Small intestine (tissue), 7 donors: ENCODE results near the gene SOX6. TPM values are rescaled to one million over a fixed set of nuclear protein-coding genes. Genes with fewer than 3 reads are reported as not detected.

Experiments used
- DNase-seq, 2 donors: peaks; one replicate each; pipeline versions ENCODE4 v3.0.0 to v3.0.0-alpha.2; 2013
- FAIRE-seq: peaks from 2 replicates; lab custom pipeline; 2012; peaks lifted over from hg19 to GRCh38; lab: Jason Lieb, UNC
- H3K27ac ChIP-seq, 3 donors: one replicate each; pipeline ENCODE4 v1.5.1; 2013; ENCODE audit warnings: low read length in 2 of 3, mild to moderate bottlenecking in 2 of 3, control low read depth in 1 of 3, inconsistent platforms in 1 of 3, low read depth in 1 of 3, moderate library complexity in 1 of 3
- H3K27me3 ChIP-seq, 3 donors: one replicate each; pipeline ENCODE4 v1.6.1; 2013; ENCODE audit warnings: low read length in 3 of 3, inconsistent platforms in 1 of 3; ENCODE audit not compliant: control insufficient read depth in 3 of 3, insufficient read depth in 3 of 3
- H3K36me3 ChIP-seq, 3 donors: one replicate each; pipeline ENCODE4 v1.6.1; 2013; ENCODE audit warnings: low read length in 3 of 3, inconsistent platforms in 1 of 3, low read depth in 1 of 3, mild to moderate bottlenecking in 1 of 3, moderate library complexity in 1 of 3; ENCODE audit not compliant: control insufficient read depth in 3 of 3, insufficient read depth in 2 of 3
- H3K4me1 ChIP-seq, 3 donors: one replicate each; pipeline ENCODE4 v1.6.1; 2013; ENCODE audit warnings: low read length in 2 of 3, inconsistent platforms in 1 of 3, low read depth in 1 of 3, mild to moderate bottlenecking in 1 of 3, moderate library complexity in 1 of 3; ENCODE audit not compliant: control insufficient read depth in 3 of 3, insufficient read depth in 2 of 3
- H3K4me3 ChIP-seq, 3 donors: one replicate each; pipeline ENCODE4 v1.5.1; 2013; ENCODE audit warnings: low read length in 3 of 3, control low read depth in 1 of 3, inconsistent platforms in 1 of 3, low read depth in 1 of 3, mild to moderate bottlenecking in 1 of 3, moderate library complexity in 1 of 3
- H3K9me3 ChIP-seq, 2 donors: one replicate each; pipeline ENCODE4 v1.6.1; 2013; ENCODE audit warnings: low read depth in 1 of 2, low read length in 1 of 2; ENCODE audit not compliant: control insufficient read depth in 2 of 2, insufficient read depth in 1 of 2
- WGBS, 3 donors: extraction: QIAGEN DNeasy Blood & Tissue Kit; methylation state at CpG; one replicate each; pipeline ENCODE4 v1.1.7; 2013; 5-methylcytosine and 5-hydroxymethylcytosine counted together
- polyA plus RNA-seq, 4 donors: library from polyadenylated mRNA; stranded (reverse) in 3 of 4; unstranded in 1 of 4; fragments of 200-250 nt in 3 of 4; fragments of 120-200 nt in 1 of 4; gene quantifications; one replicate each; pipeline versions ENCODE4 v1.2.1 to v1.2.3, GENCODE V29; 2013
- donor health status: healthy with polysubstance abuse.
- donor health status: control.
- donor health status: control.
- donor health status: Bipolar disorder and iron deficiency.
- donor health status: healthy.

The SOX6 gene
- polyA plus RNA-seq, 4 donors = 4.6 to 52.4 (median 7.7) TPM

DNA sequence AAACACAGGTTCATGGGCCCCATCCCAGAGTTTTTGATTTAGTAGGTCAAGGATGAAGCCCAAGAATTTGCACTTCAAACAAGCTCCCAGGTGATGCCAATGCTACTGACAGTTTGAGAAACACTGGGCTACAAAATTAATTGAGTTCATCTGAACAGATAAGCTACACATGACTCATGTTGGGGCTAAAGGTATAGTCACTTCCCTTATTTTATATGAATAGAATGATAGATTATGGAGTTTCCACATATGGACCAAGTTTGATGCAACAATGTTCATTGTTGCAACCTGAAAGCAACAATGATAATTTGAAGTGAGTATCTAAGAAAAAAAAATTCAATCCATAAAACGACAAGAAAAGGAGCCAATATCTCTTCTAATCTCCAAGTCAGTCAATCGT, 54.9 kb downstream of the SOX6 start:
- Histone ChIP-seq H3K9me3 (no peaks in the 10 kb centered on the region), H3K36me3 (no peaks in the 10 kb centered on the region), H3K4me3 (no peak overlapping the region), H3K27me3 (no peaks in the 10 kb centered on the region), H3K27ac (no peak overlapping the region), H3K4me1 (peaks cover 0 to 2% (median 0%) of the 10 kb centered on the region in 3 donors)
- WGBS, 3 donors = 74 to 87% (median 84%) methylated on average over 2 of the region's 2 CpGs
- DNase-seq (peak in 1 of 2 donors; percentile 52), FAIRE-seq (no peak)

DNA sequence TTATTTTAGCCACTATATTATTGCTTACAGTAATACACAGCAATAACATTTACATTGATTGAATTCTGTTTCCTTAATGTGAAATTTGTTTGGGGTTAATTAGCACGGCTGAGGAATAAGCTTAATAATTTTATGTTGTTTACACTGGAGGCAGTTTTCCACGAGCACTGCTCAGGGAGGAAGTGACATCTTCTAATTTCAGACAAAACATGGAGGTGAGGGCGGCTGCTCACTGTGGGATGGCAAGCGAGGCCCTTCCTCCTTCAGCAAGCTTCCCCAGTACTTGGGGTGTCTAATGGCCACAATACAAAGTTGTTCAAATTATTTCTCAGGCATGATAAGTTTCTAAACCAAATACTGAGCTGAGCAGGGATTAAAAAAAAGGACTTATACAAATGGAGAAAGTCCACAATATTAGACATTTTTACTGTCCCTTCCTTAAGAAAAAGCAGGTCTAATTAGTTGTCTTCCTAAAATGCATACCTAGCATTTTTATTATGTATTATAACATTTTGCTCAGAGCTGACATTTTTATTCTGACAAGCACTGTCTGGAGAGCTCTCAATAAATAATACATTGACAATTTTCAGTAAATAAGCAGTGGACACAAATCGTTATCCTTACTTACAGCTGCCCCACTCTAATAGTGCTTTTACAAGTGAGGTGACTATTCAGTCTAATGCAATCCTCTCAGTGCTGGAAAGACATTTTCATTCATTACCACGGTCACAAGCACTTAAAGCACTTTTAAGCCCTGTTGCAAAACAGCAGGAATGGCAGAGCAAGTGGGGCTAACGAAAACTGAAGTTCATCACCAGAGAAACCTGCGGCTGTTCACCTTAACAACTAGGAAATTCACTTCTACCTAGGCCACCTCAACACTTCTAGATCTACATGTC, 56.2 kb downstream of the SOX6 start:
- peaks cover 0 to 2% (median 0%) of the 10 kb centered on the region in 3 donors for H3K4me1 ChIP-seq
- WGBS, 3 donors = 54 to 67% (median 61%) methylated on average over 8 of the region's 8 CpGs
- H3K4me3 ChIP-seq = no peak overlapping the region
- no peak overlapping the region for H3K27ac ChIP-seq
- H3K36me3 ChIP-seq = no peaks in the 10 kb centered on the region
- no peak for DNase-seq
- no peaks in the 10 kb centered on the region for H3K9me3 ChIP-seq
- H3K27me3 ChIP-seq = no peaks in the 10 kb centered on the region
- no peak for FAIRE-seq

- FAIRE-seq = no peak
- Histone ChIP-seq H3K9me3 (no peaks in the 10 kb centered on the region), H3K36me3 (no peaks in the 10 kb centered on the region), H3K27ac (no peak overlapping the region), H3K27me3 (no peaks in the 10 kb centered on the region), H3K4me3 (no peak overlapping the region), H3K4me1 (peaks cover 0 to 2% (median 0%) of the 10 kb centered on the region in 3 donors)
- DNase-seq = no peak
- 32 to 63% (median 46%) methylated on average over 4 of the region's 4 CpGs for WGBS, 3 donors
Observed at GRCh38 chr11:16299390-16299789, 57.0 kb downstream of the SOX6 start.

- Histone ChIP-seq H3K4me1 (peaks cover 0 to 5% (median 2%) of the 10 kb centered on the region in 3 donors), H3K9me3 (no peaks in the 10 kb centered on the region), H3K27ac (no peak overlapping the region), H3K36me3 (no peaks in the 10 kb centered on the region), H3K4me3 (no peak overlapping the region), H3K27me3 (no peaks in the 10 kb centered on the region)
- 79 to 82% (median 79%) methylated on average over 3 of the region's 3 CpGs for WGBS, 3 donors
- FAIRE-seq (no peak), DNase-seq (no peak)
Observed at GRCh38 chr11:16297332-16297731, 59.0 kb downstream of the SOX6 start.

DNA sequence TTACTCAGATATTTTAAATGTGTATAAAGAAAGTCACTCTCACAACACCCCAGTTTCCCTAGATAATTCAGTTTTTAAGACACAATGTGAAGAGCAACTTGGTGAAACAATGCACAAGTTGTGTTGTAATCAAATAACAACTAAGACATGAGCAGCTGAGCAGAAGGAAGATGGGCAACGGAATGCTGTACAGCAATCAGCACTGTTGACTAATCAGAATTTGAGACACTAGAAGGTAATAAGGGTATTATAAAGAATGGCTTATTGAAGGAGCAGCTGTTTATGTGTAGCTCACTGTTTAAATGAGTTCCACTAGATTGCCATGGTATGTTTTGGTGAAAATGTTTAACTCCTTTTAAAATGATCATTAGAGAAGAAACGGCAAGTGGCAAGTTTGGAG, 60.1 kb downstream of the SOX6 start:
- no peak overlapping the region for H3K27ac ChIP-seq
- FAIRE-seq (no peak), DNase-seq (no peak)
- peaks cover 0 to 5% (median 2%) of the 10 kb centered on the region in 3 donors for H3K4me1 ChIP-seq
- 65 to 79% (median 70%) methylated on average over 2 of the region's 2 CpGs for WGBS, 3 donors
- no peaks in the 10 kb centered on the region for H3K27me3 ChIP-seq
- H3K36me3 ChIP-seq = no peaks in the 10 kb centered on the region
- H3K9me3 ChIP-seq = no peaks in the 10 kb centered on the region
- no peak overlapping the region for H3K4me3 ChIP-seq

DNA sequence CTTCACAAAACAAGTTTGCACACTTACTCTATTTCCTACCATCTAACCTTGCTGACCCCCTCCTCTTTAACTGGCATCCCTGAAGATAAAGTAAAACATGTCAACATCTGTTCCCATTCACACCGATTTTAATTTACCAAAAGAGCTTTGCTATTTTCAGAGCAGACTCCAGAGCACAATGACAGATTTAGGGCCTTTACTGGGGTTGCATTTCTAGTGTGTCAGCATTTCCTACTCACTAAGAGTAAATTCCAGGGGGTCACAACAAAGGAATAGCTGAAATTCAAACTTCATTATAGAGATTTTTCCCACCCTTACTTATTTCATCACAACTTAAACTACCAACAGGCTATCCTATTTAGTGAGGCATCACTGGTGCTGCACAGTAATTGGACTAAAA, 60.8 kb downstream of the SOX6 start:
- WGBS, 3 donors = 41 to 80% (median 58%) methylated on average over 1 of the region's 1 CpG
- no peak for FAIRE-seq
- Histone ChIP-seq H3K4me1 (peaks cover 0 to 5% (median 2%) of the 10 kb centered on the region in 3 donors), H3K36me3 (peaks cover 0 to 1% (median 0%) of the 10 kb centered on the region in 3 donors), H3K27ac (no peak overlapping the region), H3K27me3 (no peaks in the 10 kb centered on the region), H3K4me3 (no peak overlapping the region), H3K9me3 (no peaks in the 10 kb centered on the region)
- no peak for DNase-seq

DNA sequence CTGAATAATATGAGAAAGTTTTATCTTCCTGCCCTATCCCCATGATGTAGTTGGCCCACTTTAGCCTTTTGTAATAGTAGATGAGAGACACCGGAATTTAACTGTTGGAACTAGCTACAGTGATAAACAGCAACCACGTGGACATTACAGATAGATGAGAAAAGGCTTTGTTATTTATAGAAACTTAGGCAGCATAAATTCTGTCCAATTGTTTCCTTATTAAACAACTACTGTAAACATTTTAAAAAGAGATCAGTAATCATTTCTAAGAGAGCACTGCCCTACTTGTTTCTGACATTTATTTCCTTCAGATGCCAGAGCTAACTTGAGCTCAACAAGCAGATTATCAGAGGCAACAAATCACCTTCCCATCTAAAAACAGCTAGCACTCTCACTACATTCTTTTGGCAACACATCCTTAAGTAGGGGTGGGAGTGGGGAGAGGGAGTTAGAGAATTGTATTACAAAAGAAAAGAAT, 63.1 kb downstream of the SOX6 start:
- FAIRE-seq (no peak), DNase-seq (no peak)
- Histone ChIP-seq H3K27me3 (no peaks in the 10 kb centered on the region), H3K4me1 (peaks cover 0 to 5% (median under 1%) of the 10 kb centered on the region in 3 donors), H3K36me3 (peaks cover 0 to 1% (median 0%) of the 10 kb centered on the region in 3 donors), H3K4me3 (no peak overlapping the region), H3K27ac (no peak overlapping the region), H3K9me3 (no peaks in the 10 kb centered on the region)
- 28 to 44% (median 42%) methylated on average over 2 of the region's 2 CpGs for WGBS, 3 donors

GRCh38 chr11:16292167-16292859, 64.0 kb downstream of the SOX6 start:
- WGBS, 3 donors = 49 to 70% (median 59%) methylated on average over 8 of the region's 8 CpGs
- Histone ChIP-seq H3K27ac (no peak overlapping the region), H3K27me3 (no peaks in the 10 kb centered on the region), H3K9me3 (no peaks in the 10 kb centered on the region), H3K4me1 (peaks cover 0 to 9% (median 5%) of the 10 kb centered on the region in 3 donors), H3K4me3 (no peak overlapping the region), H3K36me3 (peaks cover 0 to 1% (median 0%) of the 10 kb centered on the region in 3 donors)
- FAIRE-seq (no peak), DNase-seq (no peak)
